ENCODE measurements around the gene RPRD1B.

Gene RPRD1B

DNA sequence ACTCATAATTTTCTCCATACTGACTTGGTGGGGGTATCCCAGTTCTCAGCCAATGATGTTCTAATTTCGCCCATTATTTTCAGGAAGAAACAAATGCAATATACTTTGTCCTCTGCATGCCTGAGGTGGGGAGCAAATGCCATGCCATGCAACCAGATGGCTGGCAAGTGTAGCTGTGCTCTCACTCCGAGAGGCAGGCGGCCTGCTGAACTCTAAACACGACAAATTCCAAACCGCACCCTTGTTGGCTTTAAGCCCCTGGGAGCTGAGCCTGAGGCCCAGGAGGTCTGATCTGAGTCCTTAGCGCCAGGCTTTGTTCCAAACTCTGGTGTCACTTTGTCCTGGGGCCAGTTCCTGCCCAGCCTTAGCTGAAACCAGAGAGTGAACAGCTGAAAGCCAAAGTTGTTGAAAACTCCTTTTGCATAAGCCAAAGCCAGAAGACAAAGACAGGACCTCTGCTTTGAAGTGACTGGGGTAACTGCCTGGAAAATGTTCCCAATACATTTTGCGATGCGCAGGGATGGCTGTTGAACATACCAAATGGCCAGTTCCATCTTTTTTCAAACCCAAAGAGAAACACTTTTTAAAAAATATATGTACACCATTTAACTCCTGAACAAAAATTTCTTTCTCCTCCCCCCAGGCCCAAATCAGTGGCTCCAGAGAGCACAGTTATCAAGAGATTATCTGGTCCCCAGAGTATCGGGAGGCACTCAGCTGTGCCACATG lies 46.5 kb upstream of the RPRD1B start:
- Histone ChIP-seq H3K36me3 (ENCODE audit: insufficient read depth, low read length) (peaks cover 92% of the 10 kb centered on the region), H4K20me1 (ENCODE audit: insufficient read depth, low read length) (no peaks in the 10 kb centered on the region), H3K79me2 (ENCODE audit: insufficient read depth, low read length) (no peaks in the 10 kb centered on the region), H3K27me3 (ENCODE audit: insufficient read depth, low read length, poor library complexity) (no peaks in the 10 kb centered on the region), H3K4me1 (ENCODE audit: insufficient read depth, low read length) (no peaks in the 10 kb centered on the region), H3K9ac (ENCODE audit: low read depth, low read length) (no peak overlapping the region), H3K4me3 (ENCODE audit: low read depth in 1 of 2, low read length in 2 of 2) (no peak overlapping the region), H3K27ac (ENCODE audit: low read length) (no peak overlapping the region), H3K9me3 (ENCODE audit: insufficient read depth, low read length, severe bottlenecking) (no peaks in the 10 kb centered on the region), H3K4me2 (ENCODE audit: insufficient read depth, low read length) (no peak overlapping the region), H2AFZ (ENCODE audit: low read depth, low read length) (no peak overlapping the region)
- TF ChIP-seq, protein P1, sequence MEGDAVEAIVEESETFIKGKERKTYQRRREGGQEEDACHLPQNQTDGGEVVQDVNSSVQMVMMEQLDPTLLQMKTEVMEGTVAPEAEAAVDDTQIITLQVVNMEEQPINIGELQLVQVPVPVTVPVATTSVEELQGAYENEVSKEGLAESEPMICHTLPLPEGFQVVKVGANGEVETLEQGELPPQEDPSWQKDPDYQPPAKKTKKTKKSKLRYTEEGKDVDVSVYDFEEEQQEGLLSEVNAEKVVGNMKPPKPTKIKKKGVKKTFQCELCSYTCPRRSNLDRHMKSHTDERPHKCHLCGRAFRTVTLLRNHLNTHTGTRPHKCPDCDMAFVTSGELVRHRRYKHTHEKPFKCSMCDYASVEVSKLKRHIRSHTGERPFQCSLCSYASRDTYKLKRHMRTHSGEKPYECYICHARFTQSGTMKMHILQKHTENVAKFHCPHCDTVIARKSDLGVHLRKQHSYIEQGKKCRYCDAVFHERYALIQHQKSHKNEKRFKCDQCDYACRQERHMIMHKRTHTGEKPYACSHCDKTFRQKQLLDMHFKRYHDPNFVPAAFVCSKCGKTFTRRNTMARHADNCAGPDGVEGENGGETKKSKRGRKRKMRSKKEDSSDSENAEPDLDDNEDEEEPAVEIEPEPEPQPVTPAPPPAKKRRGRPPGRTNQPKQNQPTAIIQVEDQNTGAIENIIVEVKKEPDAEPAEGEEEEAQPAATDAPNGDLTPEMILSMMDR (IDR thresholded peaks at IDR 0.05; ENCODE audit: borderline replicate concordance, extremely low read depth, low read length, poor library complexity, severe bottlenecking) = no peak
- no peak for TF ChIP-seq EZH2 (IDR thresholded peaks at IDR 0.05; ENCODE audit: borderline replicate concordance, low read depth, low read length, severe bottlenecking)
- DNase-seq (no peak), ATAC-seq (ENCODE audit: insufficient read depth, low read depth) (no peak)

DNA sequence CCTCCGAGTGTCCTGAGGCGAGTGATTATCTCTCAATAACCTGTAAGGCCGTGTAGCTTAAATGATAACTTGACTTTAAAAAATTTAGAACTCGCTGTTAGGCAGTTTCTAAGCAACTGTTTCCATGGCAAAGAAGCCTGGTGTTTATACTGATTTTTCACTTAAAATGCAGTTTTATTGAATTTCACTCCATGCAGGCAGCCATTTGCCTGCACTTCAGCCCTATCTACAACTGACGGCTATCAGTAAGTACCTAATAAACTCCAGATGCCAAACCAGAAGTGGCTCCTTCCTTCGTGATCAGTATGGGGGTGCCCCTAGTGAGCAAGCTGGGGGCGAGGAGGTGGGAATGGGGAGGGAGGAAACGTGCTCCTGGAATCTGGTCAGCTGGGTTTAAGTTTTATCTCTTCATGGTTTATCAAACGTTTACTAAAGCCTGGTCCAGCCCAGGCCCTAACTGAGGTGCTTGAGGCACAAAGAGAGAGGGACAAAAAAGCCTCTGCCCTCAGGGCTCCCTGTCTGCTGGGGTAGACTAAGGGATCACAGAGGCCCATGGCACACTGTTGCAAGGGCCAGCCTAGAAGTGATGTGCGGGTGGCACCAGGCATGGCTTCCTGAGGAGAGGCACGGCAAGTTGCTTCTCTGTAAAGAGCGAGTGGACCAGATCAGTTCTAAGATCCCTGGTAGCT lies 45.8 kb upstream of the RPRD1B start:
- no peak overlapping the region for H3K27ac ChIP-seq (ENCODE audit: low read length)
- no peak overlapping the region for H2AFZ ChIP-seq (ENCODE audit: low read depth, low read length)
- no peak overlapping the region for H3K4me2 ChIP-seq (ENCODE audit: insufficient read depth, low read length)
- H3K79me2 ChIP-seq (ENCODE audit: insufficient read depth, low read length) = no peaks in the 10 kb centered on the region
- peaks cover 94% of the 10 kb centered on the region for H3K36me3 ChIP-seq (ENCODE audit: insufficient read depth, low read length)
- H3K27me3 ChIP-seq (ENCODE audit: insufficient read depth, low read length, poor library complexity) = no peaks in the 10 kb centered on the region
- DNase-seq = no peak
- no peak overlapping the region for H3K9ac ChIP-seq (ENCODE audit: low read depth, low read length)
- H4K20me1 ChIP-seq (ENCODE audit: insufficient read depth, low read length) = peaks cover 2% of the 10 kb centered on the region; the same call in 1 of the 2 replicates
- ATAC-seq (ENCODE audit: insufficient read depth, low read depth) = no peak
- TF ChIP-seq EZH2 (IDR thresholded peaks at IDR 0.05; ENCODE audit: borderline replicate concordance, low read depth, low read length, severe bottlenecking) = no peak
- TF ChIP-seq, protein P1 (IDR thresholded peaks at IDR 0.05; ENCODE audit: borderline replicate concordance, extremely low read depth, low read length, poor library complexity, severe bottlenecking) = no peak
- no peaks in the 10 kb centered on the region for H3K4me1 ChIP-seq (ENCODE audit: insufficient read depth, low read length)
- H3K9me3 ChIP-seq (ENCODE audit: insufficient read depth, low read length, severe bottlenecking) = no peaks in the 10 kb centered on the region
- H3K4me3 ChIP-seq (ENCODE audit: low read depth in 1 of 2, low read length in 2 of 2) = no peak overlapping the region

- Histone ChIP-seq H2AFZ (ENCODE audit: low read depth, low read length) (no peak overlapping the region), H3K27me3 (ENCODE audit: insufficient read depth, low read length, poor library complexity) (no peaks in the 10 kb centered on the region), H4K20me1 (ENCODE audit: insufficient read depth, low read length) (peaks cover 6% of the 10 kb centered on the region), H3K4me1 (ENCODE audit: insufficient read depth, low read length) (no peaks in the 10 kb centered on the region), H3K79me2 (ENCODE audit: insufficient read depth, low read length) (no peaks in the 10 kb centered on the region), H3K4me3 (ENCODE audit: low read depth in 1 of 2, low read length in 2 of 2) (no peak overlapping the region), H3K9me3 (ENCODE audit: insufficient read depth, low read length, severe bottlenecking) (no peaks in the 10 kb centered on the region), H3K36me3 (ENCODE audit: insufficient read depth, low read length) (peaks cover 93% of the 10 kb centered on the region), H3K27ac (ENCODE audit: low read length) (no peak overlapping the region), H3K4me2 (ENCODE audit: insufficient read depth, low read length) (no peak overlapping the region), H3K9ac (ENCODE audit: low read depth, low read length) (no peak overlapping the region)
- TF ChIP-seq, protein P1 (IDR thresholded peaks at IDR 0.05; ENCODE audit: borderline replicate concordance, extremely low read depth, low read length, poor library complexity, severe bottlenecking) = no peak
- TF ChIP-seq EZH2 (IDR thresholded peaks at IDR 0.05; ENCODE audit: borderline replicate concordance, low read depth, low read length, severe bottlenecking) = no peak
- DNase-seq = no peak
- no peak for ATAC-seq (ENCODE audit: insufficient read depth, low read depth)
These were observed 45.1 kb upstream of the RPRD1B start for GRCh38 chr20:37988306-37988954.

Measured in DND-41 (cell line).